NCI-H2227 treated with DMSO at 0.1 percent for 48 hours (cell line): ENCODE measurements around the gene CCDC82.

Experiments
- DNase-seq: peaks from one replicate; lab custom pipeline; 2025; lab: John Stamatoyannopoulos, UW

The CCDC82 gene

DNA sequence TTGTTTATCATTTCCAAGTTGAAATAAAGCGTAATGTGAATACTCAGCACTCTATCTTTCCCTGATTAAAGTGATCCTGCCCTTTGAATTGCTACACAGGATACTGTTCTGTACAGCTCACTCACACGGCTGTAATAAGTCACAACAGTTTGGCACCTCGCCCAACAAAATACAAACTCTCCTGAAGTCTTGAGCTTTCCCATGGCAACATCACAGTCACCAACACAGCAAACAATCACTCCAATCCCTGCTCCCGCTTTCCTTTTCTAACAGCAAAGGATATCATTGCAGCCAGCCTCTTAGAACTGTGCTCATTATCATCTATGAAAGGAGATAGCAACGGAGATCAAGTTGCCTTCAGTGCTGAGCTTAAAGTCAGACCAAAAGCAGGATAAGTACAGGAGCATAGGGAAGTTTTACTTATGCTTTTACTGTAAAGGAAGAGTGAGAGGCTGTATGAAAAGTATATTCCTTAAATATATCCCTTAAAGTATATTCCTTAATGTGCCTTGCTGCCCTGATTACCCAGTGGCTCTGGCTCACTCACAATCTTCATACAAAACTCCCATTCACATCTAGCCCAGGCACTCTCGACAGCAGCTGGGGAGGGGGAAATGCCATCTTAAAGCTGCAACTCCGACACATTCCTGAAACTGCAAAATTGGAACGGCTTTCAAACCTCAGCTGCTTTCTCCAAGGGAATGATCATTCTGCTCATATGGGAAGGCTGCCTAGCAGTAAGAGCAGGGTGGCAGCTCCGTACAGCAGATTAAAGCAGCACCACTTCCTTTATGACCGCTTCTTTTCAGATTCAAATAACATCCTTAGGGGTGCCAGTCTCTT lies 82.6 kb downstream of the CCDC82 start:
- peak; percentile 81 for DNase-seq

DNA sequence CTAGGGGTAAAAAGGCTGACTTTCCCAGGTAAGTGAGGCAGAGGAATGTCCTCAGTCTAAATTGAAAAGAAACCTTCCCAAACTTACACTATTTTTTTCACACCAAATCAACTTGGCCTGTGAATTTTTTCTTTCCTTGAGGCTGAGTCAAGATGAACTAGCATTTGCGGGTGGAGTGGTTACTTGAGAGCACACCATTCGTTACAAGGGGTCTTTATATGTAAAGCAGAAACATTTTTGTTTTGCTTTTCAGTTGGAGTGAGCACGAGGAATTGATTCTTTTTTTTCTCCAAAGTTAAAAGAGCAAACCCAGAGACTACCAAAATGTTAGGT lies 83.1 kb downstream of the CCDC82 start:
- no peak for DNase-seq

DNA sequence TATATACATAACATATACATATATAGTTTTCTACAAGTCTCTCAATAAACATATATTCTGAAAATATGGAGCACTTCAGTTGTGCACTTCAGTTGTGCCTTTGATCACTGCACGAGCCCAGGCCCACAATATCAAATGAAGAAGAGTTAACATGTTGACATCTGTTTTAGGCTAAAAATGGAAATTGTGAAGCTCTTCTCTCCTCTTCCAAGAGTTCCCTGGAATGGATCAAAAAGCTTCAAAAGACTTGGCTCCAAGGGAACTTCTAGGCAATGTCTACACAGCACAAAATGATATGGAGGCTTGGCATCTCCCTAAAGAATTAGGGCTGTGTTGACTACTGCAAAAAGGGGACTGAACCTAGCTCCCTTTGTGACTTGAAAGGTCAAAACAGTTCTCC lies 83.6 kb downstream of the CCDC82 start:
- DNase-seq = no peak

DNA sequence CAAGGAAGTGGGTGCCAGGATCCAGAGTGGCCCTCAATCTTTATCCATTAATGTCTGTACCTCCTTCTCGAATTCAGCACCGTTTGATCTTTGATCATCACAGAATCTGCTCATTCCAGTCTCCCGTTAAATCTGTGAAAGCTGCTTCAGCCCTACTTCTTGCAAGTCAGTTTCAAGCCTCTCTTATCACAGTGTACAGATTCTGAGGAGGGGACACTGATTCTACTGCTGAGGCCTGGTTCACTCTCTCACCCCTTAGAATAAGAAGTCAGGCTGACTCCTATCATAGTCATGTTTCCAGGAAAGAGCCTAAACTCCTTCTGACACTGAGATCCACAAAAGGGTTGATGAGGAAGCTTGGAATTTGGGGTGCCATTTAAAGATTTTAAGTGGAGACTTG lies 85.7 kb downstream of the CCDC82 start:
- no peak for DNase-seq

DNA sequence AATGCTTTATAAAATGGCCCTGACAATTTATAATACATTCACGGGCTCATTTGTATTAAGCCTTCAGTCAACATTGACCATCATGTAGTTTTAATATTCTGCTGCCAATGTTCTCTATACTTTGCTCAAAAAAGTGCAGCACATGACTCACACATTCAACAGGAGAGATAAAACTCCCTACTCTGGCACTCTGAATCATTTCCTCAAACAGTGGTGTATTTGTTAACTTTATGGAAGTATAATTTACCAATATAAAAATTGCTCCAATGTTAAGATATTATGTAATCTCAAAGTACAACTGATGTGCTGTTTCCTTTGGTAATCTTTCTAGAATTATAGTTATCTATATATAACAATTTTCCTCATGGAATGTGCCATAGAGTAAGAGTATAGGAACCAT lies 86.6 kb downstream of the CCDC82 start:
- DNase-seq = no peak
